Fibroblast of the conjunctiva (primary cell): ENCODE results near the gene APMAP.

Experiments
- DNase-seq: peaks from one replicate; pipeline ENCODE4 v3.0.0-alpha.2; 2010; ENCODE audit warnings: low read depth

Gene APMAP

GRCh38 chr20:24992487-24993205 is at the start of gene APMAP:
TSS of gene APMAP (minus strand) at chr20:24992751. CDS start at chr20:24992688, 63 bp downstream.
- peak; percentile 68 for DNase-seq

- DNase-seq, result no peak
Measured at GRCh38 chr20:25041813-25042530, 49.4 kb upstream of the APMAP start.

DNA sequence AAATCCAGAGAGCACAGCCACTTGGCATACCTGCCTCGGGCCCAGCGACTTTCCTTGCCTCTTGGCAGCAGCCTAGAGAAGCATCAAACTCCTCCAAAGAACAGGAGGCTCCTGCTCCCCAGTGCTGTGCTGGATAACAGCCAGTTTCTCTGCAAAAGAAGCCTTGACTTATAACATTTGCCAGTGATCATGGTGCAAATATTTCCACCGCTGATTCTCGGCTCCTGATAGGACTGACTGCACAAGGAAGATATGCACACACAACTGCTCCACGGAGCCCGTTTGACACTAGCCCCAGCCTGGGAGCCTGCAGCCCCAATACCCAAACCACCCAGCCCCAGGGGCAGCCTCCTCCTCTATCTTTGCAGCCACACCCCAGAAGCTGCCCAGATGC is 47.9 kb upstream of the APMAP start:
- peak; percentile 77 for DNase-seq

GRCh38 chr20:25039697-25040437 is 47.3 kb upstream of the APMAP start:
- peak; percentile 65 for DNase-seq

DNA sequence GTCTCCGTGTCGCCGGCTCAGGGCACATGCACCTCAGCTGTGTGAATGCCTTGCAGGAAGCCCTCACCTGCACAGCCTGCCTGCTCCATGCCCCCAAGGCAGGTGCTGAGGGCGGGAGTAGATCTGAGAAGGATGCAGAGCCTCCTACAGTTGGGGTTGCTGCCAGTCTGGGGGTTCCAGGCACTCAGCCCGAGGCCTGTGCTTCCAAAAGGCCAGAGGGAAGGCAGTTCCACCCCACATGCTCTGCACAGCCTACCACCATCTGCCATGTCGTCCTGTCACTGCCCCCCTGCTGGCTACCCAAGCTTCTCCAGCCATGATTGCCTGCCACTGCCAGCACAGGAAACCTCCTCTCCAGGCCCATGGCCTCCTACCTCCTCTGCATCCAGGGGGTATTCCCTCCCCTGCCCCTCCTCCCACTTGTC is 46.1 kb upstream of the APMAP start:
- no peak for DNase-seq

DNA sequence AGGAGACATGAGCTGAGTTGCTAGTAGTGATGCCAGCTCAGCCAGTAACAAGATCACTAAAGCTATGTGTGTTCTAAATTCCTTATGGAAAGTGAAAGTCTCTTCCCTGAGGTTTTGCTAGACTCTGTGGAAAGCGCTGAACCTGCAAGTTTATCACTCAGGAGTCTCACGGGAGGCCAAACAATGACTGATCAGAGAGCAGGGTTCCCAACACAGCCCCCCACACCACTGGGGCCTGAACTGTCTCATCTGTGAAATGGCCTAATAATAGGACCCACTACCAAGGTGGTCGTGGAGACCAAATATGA is 45.5 kb upstream of the APMAP start:
- DNase-seq, result no peak

GRCh38 chr20:25037288-25038102 is 44.9 kb upstream of the APMAP start:
- DNase-seq, result no peak

DNA sequence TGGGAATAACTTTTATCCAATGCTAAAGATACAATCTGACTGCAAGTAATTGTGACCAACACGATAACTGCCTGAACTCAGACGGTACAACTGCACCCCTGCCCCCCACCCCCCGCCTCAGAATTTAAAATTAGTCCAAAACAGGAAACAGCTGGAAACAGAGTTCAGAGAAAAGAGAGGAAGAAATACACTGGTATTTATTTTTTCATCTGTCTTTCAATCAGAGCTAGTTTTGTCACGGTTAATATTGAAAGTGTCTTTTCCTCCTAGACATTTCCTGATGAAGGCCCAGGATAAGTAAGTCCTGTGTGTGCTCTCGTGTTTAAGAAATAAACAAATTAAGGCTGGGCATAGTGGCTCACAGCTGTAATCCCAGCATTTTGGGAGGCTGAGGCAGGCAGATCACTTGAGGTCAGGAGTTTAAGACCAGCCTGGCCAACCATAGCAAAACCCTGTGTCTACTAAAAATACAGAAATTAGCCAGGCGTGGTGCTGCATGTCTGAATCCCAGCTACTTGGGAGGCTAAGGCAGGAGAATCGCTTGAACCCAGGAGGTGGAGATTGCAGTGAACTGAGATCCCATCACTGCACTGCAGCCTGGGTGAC is 43.9 kb upstream of the APMAP start:
- no peak for DNase-seq

GRCh38 chr20:25035921-25036320 is 43.4 kb upstream of the APMAP start:
- no peak for DNase-seq

GRCh38 chr20:25033924-25034300 is 41.4 kb upstream of the APMAP start:
- DNase-seq, result no peak

DNA sequence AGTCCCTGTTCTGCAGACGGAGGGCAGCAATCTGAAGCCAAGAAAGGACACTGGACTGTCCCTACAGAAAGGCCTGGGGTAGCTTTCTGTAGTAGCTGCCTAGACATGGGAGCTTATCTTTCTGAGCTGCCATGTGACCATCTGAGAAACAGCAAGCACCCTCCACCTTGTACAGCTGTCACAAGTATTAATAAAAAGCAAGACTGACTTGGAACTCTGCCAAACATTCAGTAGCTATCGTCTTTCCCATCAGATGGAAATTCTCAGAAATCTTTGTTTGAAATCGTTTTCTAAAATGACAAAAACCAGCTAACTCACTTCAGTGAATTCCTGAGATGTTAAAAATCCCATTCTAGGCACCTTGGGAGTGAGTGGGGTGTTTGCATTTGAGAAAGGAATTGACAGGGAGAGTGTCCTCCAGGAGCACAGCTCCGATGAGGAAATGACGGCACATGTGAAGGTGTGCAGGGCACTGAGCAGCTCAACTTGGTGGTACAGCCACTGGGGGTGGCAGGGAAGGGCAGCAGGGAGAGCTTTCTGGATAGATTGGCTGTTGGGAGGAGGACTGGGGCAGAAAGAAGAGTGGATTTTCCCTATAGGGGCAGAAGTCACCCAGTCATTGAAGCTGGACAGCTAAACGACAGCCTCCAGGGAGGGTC is 40.8 kb upstream of the APMAP start:
- DNase-seq, result no peak

GRCh38 chr20:25032478-25033264 is 40.1 kb upstream of the APMAP start:
- no peak for DNase-seq

- DNase-seq, result no peak
Measured at GRCh38 chr20:25032065-25032477, 39.5 kb upstream of the APMAP start.

GRCh38 chr20:25031241-25031640 is 38.7 kb upstream of the APMAP start:
- no peak for DNase-seq

DNA sequence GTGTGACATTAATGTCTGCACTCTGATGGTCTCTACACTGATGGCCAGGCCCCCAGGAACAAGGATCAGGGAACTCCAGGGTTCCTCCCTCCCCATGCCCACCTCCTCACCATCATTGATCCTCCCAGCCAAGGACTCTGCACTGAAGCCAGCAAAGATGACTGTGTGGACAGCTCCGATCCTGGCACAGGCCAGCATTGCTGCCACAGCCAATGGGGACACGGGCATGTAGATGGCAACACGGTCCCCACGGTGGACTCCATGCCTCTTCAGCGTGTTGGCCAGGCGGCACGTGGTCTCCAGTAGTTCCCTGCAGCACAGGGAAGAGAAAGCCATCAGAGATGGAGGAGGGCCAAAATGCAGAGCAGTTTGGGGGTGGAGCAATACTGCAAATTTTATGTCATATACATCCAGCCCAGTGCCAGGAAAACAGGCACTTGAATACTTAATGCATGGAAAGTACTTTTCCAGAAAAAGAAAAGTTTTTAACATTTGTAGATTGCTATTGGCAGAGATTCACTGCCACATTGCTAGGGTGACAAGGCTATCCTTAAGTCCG is 38.2 kb upstream of the APMAP start:
- DNase-seq, result no peak

- no peak for DNase-seq
Measured at GRCh38 chr20:25030007-25030648, 37.6 kb upstream of the APMAP start.

- no peak for DNase-seq
Measured at GRCh38 chr20:25025986-25026605, 33.5 kb upstream of the APMAP start.

DNA sequence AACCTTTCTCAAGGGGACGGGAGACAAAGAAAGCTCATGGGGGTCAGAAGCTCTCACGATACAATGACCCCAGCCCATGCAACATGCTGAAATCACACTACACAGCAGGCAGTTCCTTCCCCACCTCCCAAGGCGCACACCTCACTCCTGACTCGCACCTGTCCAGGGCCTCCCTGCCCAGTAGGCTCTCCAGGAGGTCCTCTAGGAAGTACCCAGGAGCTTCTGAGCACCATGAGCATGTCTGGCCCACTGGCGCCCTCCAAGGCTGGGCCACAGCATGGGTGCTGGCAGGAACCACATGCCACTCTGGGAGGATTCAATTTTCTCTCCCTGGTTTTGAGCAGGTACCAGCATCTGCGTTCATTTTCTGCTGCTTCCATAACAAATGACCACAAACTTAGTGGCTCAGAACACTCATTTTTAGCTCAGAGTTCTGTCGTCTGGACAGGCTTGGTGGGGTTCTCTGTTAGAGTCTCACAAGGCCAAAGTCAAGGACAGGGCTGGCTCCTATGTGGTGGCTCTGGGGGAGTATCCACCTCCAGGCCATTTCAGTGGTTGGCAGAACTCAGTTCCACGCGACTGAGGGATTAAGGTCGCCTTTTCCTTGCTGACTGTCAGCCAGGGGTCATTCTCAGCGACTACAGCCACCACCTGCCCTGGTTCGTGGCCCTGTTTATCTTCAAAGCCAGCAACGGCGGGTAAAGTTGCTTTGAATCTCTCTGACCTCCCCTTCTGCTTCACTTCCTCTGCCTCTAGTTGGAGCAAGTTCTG is 32.7 kb upstream of the APMAP start:
- no peak for DNase-seq
